G401 (cell line): ENCODE results near the gene ANKRD33B. TPM values are rescaled to one million over a fixed set of nuclear protein-coding genes. Genes with fewer than 3 reads are reported as not detected.

ENCODE experiments used
- DNase-seq: peaks from one replicate; pipeline ENCODE4 v3.0.0-alpha.2; 2015; ENCODE audit warnings: low spot score
- in situ Hi-C: cut with HindIII; loops from 2 replicates; pipeline ENCODE4 v1.10.0; 2016; ENCODE audit warnings: low sequenced_read_pairs, mixed read lengths
- total RNA-seq: library from RNA; depleted of rRNA; stranded (reverse); fragments of >200 nt; shearing (Covaris generic); gene quantifications from 2 replicates; pipeline ENCODE4 v1.2.3, GENCODE V29; 2014

Gene ANKRD33B
- total RNA-seq, 1 experiment from 2014 or later: 7.4 TPM

DNA sequence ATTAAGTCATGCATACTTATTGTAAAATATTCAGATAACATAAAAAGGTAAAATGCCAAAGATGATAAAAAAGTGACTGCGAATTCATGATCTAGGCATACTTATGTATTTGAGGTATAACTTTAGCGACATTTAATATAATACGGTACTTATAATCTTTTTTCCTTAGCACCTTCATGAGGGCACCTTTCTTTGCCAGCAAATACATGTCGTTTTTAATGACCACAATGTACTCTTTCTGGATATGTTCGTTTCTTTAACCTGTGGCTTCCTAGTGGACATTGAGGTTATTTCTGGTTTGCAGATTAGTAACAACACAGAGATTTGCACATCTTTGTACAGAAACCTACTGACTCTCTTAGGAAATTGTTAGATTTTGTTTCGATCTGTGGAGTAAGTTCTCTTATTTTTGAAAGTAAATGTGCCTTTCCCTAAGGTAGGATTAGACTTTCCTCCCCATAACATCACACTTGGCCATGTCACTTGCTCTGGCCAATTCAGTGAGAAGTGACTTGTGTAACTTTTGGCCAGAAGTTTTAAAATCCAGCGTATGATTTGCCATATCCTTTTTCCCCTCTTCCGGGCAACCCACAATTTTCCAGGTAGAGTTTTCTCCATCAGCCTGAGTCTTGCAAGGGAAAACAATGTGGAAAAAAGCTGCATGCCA lies 24.4 kb downstream of the ANKRD33B start:
- DNase-seq: no peak
- in situ Hi-C loops: no loop called here

DNA sequence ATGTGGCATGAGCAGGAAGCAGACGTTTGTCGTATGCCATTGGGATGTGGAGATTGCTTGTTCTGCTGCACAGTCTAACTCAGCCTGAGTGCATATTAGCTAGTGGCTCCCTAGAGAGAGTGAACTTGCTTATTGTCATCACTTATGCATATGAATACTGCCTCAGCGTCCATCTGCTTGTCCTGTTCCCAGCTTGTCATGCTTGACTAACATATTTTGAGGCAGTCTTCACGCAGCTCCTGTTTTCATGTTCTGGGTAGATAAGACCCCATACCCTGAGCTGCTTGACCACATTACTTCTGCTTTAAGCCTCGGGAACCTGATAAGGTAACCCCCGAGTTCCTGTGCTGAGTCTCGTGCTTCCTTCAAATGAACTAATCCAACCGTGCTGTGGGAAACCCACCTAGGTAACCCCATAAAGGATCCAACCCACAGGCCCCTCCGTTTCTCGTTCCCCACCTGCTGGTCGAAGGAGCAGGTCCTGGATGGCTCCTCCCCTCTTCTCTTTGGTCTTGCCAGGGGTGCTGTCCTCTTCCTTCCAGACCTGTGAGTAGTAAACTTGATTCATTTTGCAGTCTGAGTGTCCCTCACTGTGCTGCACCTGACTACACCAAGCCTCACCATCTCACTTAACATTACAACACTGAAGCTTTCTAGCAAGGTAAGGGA lies 25.0 kb downstream of the ANKRD33B start:
- DNase-seq: no peak
- in situ Hi-C loops: no loop called here

DNA sequence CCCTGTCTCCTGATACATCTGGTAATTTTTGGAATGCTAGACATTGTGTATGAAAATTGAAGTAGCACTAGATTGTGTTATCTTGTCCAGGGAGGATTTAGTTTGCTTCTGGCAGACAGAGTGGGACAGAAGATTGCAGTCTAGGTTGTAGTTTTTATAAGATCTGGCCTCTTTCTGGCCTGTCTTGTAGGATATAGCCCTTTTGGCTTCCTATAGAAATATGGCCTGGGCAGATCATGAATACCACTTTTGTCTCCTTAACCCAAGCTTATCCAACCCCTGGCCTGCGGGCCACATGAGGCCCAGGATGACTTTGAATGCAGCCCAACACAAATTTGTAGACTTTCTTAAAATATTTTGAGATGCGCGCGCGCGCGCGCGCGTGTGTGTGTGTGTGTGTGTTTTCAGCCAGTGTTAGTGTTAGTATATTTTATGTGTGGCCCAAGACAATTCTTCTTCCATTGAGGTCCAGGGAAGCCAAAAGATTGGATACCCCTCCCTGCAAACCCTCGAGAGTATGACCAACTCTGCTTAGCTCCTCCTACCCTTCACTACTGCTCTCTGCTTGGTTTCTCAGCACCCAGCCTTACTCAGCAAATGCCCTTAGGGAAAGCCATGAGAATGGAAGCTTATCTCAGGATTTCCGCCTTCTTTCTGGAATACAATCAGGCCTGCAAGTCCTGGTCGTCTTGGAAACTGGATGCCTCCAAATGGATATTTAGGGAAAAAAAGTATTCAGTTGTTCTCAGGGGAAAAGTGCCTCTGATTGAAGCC lies 26.5 kb downstream of the ANKRD33B start:
- in situ Hi-C loops: no loop called here
- DNase-seq: no peak

DNA sequence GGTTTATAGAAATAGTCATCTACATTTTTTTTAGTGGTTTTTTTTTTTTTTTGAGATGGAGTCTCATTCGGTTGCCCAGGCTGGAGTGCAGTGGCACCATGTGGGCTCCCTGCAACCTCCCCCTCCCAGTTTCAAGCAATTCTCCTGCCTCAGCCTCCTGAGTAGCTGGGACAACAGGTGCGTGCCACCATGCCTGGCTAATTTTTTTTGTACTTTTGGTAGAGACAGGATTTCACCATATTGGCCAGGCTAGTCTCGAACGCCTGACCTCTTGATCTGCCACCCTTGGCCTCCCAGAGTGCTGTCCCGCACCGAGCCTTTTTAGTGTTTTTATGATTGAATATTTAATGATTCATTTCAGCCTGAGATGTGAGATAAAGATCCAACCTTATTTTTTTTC lies 27.3 kb downstream of the ANKRD33B start:
- no peak for DNase-seq
- in situ Hi-C loops: no loop called here

DNA sequence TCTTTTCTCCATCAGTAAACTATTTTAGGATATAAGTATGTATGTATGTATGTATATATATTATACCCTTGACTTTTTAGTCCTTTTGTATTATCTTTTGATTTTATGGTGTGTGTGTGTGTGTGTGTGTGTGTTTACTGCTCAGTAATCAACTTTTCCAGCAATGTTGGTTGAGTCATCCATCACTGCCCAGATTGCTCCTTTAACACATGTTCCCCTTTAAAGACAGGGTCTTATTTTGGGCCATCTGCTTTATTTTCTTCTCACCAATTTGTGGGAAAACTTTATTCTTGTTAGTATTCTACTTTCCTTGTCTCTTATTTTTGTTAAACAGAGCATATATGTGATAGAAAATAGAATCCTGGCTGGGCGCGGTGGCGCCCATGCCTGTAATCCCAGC lies 28.1 kb downstream of the ANKRD33B start:
- no peak for DNase-seq
- in situ Hi-C loops: no loop called here

DNA sequence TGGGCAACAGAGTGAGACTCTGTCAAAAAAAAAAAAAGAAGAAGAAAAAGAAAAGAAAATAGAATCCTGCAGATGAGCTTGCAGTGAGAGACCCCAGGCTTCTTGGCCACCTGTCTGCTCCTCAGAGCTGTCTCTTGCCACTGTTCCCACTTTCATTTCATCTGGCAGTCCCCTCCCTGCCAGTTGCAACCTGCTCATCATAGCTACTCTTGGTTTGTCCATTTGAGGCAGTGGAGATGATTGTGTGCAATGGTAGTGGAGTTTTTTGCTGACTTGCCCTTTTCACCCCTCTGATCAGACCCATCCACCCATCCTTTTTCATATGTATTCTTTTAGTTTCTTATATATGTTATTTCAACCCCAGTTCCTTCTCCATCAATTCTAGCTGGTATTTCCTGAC lies 28.7 kb downstream of the ANKRD33B start:
- in situ Hi-C loops: no loop called here
- DNase-seq: no peak

DNA sequence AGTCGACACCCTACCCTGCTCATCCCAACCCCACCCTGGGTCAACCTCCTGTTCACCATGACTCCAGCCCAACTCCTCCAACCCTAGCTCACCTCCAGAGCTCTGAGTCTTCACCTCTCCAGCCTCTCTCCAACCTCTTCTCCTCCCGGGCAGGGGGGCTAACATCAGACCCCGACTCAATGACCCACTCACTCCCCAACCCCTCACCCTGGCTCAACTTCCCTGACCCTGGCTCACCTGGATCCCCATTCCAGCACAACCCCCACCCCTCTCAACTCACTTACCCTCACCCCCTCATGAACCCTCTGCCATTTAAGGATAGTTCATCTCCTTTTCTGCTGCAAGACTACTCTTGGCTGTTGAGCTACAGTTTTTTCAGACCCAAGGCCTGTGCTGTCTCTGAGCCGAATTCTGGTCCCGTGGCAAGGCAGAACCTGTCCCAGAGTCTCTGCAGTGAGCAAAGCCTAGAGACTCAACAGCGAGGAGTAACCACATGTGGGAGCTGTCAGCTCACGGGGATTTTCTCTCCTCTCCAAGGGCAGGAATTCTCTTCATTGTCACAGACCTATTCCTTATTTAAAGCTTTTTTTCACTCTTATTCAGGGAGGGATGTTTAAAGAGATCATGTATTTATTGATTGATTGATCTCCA lies 29.8 kb downstream of the ANKRD33B start:
- no peak for DNase-seq
- in situ Hi-C loops: no loop called here

DNA sequence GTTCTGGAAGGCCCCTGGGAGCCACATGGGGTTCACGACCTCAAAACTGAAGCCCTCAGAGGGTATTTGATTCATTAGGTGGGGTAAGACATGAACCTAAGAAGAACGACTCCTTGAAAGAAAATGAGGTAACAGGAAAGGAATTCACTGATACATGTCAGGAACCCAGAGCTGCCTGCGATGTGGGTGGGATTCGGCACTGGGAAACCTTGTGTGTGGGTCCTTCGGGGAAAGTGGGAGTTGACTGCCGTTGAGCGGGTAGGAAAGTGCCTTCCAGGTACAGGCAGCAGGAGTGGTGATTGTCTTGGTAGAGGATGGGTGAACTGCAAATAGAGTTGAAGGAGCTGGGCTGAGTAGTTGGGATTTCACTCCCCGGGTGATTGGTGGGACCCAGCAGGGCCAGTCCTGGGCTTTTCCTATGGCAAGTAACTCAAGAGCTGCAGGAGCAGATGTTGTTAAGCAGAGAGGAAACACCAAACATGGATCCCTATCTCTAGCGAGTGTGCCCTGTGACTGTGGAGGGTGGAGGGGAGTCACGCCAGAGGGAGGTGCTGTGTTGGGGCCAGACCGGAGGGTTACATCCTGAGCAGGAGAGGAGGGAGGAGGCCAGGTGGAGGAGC lies 30.8 kb downstream of the ANKRD33B start:
- in situ Hi-C loops: no loop called here
- no peak for DNase-seq

DNA sequence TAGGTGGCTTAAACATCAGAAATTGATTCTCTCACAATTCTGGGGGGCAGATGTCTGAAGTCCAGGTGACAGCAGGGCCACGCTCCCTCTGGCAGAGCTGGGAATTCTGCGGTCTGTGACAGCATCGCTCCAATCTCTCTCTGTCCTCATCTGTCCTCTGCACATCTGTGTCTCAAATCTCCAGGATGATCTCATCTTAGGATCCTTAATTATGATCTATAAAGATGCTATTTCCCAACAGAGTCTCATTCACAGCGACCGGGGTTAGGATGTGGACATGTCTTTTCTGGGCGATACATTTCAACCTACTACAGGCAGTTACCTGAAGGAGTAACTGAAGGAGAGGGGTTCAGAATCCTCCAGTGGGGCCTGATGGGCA lies 31.4 kb downstream of the ANKRD33B start:
- in situ Hi-C loops: no loop called here
- no peak for DNase-seq

DNA sequence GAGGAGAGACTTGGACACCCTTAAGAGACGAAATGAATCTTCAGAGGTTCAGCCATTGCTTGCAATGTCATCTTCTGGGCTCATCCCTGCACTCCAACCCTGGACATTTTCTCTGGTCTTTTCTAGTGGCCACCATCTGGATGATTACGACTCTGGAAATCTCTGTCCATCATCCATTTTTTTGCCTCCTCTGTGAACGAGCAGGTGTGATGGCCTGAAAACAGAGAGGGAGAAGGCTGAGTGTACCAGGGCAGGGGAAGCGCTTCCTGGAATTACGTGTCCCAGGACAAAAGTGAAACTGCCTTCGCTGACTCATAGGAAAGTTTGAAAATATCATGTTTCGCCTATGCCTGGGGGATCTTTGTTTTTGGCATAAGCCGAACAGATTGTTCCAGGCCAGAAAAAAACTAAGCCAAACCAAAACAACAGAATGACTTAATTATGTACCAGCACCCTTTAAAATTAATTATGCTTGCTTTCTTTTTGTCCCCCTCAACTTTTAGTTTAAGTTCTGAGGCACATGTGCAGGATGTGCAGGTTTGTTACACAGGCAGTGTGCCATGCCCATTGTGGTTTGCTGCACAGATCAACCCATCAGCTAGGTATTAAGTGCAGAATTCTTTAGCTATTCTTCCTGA lies 31.9 kb downstream of the ANKRD33B start:
- DNase-seq: no peak
- in situ Hi-C loops: no loop called here

DNA sequence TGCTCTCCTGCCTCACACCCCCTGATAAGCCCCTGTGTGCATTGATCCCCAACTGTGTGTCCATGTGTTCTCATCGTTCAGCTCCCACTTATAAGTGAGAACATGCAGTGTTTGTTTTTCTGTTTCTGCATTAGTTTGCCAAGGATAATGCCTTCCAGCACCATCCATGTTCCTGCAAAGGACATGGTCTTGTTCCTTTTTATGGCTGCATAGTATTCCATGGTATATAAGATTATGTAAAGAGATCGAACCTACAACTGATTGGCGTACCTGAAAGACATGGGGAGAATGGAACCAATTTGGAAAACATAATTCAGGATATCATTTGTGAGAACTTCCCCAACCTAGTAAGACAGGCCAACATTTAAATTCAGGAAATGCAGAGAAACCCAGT lies 32.4 kb downstream of the ANKRD33B start:
- in situ Hi-C loops: no loop called here
- DNase-seq: no peak

DNA sequence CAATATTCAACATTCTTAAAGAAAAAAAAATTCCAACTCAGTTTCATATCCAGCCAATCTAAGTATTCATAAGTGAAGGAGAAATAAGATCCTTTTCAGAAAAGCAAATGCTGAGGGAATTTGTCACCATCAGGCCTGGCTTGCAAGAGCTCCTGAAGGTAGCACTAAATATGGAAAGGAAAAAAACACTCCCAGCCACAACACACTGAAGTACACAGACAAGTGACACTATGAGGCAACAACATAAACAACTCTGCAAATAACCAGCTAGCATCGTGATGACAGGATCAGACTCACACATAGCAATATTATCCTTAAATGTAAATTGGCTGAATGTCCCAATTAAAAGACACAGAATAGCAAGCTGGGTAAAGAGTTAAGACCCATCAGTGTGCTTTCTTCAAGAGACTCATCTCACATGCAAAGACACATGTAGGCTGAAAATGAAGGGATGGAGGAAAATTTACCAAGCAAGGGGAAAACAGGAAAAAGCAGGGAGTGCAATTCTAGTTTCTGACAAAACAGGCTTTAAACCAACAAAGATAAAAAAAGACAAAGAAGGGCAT lies 33.1 kb downstream of the ANKRD33B start:
- DNase-seq: no peak
- in situ Hi-C loops: no loop called here

DNA sequence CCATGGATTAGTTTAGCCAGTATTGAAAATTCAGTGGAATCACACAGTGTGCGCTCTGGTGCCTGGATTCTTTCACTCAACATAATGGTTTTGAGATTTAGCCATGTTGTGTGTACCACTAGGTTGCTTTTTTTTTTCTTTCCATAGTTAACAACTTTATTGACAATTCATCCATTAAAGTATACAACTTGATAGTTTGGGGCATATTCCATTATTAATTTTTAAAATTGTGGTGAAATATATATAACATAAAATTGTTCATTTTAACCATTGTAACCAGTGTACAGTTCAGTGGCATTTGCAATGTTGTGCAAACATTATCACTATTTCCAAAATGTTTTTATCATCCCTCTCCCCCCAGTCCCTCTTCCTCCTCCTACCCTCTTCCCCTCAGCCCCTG lies 35.2 kb downstream of the ANKRD33B start:
- in situ Hi-C loops: no loop called here

DNA sequence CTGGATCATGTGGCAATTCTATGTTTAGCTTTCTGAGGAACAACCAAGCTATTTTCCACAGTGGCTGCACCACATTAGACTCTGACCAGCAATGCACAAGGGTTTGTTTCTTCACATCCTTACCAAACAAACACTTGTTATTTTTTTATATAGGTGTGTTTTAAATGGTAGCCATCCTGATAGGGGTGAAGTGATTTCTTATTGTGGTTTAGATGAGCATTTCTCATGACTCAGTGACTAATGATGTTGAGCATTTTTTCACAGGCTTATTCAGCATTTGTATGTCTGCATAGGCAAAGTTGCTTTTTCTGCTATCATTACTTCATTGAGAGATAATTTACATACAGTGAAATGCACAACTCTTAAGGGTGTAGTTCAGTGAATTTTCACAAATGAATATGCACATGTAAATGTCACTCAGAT lies 36.0 kb downstream of the ANKRD33B start:
- DNase-seq: no peak
- in situ Hi-C loops: no loop called here

More for the DNA sequence above, 35.2 kb downstream of the ANKRD33B start:
- no peak for DNase-seq

DNA sequence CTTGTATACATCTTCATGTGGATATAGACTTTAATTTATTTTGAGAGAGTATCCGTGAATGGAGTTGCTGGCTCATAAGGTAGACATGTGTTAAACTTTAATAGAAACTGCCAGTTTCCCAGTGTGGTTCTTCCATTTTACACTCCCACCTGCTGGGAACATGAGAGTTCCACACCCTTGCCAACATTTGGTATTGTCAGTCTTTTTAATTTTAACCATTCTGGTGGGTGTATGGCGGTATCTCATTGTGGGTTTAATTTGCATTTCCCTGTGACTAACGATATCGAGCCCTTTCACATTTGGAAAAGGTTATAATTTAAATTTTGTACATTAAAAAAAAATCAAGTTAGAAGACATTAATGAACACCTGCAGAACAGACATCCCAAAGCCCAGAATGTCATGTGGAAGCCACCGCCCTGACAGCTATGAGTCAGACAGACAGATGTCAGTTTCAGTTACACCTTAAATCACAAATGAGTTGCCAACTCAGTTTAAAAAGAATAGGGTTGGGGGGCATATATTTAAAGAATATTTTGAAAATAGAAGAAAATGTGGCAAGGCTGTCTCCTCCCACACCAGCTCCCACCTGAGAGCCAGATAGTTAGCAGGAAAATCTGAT lies 36.9 kb downstream of the ANKRD33B start:
- in situ Hi-C loops: no loop called here
- DNase-seq: peak; percentile 37

DNA sequence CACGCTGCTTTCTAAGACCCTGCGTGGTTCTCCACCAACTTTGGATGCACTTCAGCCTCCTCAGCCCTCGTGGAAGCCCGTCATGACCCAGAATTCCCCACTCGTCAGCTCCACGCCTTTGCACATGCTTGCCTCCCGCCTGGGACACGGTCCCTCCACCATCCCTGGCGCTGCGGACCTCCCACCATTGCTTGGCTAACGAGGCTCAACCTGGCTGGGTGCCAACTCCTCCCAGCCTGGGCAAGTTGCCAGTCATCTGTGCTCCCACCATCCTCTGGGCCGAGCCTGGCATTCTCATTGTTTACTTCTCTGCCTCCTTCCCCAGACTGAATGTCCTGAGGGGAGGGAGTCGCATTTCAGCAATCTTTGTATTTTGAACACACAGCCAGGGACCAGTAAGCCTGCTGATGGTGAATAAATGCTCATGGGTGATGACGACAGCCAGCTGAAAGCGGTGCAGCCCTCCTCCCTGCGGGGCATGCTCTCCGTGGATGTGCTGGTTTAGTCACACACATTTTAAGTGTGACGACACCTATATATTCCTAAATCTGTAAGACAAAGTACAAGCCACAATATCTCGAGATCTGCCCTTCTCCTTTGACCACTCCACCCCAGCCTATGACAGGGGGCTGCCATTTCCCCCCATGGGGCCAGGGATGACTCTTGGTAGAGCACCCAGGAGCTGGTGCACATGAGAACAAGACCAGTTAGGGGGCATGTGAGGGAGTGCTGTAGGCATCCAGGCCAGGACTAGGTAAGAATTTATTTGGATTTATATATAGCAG lies 37.6 kb downstream of the ANKRD33B start:
- DNase-seq: peak; percentile 70
- in situ Hi-C loops: no loop called here

DNA sequence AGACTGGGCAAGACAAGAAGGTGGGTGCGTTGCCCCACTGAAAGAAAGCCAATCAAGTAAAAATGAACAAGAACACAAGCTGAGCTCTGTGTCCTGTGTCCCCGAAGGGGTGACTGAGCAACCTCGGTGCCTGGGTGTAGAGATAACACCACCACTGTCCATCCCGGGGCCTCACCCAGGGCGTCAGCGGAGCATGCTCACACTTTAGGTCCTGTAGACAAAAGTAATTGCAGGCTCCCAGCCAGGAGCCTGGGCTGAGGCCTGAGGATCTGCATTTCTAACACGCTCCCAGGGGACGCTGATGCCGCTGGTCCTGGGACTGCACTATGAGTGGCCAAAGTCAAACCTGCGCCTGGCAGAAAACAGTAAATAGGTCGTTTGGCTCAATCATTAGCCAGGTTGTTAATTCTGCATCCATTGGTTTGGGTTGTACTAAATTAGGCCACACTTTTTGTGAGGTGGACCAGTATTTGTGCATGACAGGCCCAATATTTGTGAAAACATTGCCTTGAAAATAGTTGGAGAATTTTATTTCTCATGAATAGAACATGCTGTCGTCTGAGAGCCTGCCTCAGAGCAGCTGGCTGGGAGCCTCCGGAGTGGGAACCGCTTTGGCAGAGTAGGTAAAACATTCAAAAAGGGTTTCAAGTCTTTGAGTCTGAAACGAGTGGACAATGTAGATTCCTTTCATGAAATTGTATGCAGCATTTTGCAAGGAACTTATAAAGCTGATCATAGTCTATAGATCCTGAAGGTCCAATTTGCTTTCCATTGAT lies 38.3 kb downstream of the ANKRD33B start:
- DNase-seq: peak; percentile 78
- in situ Hi-C loops: no loop called here
